ENCODE data around the gene ZFP37. TPM values are rescaled to one million over a fixed set of nuclear protein-coding genes. Genes with fewer than 3 reads are reported as not detected.
A peak's percentile ranks its signal among the peaks of the same experiment; 100 is the strongest.

Gene ZFP37
- total RNA-seq, 2 donors from 2014 or later: 1.2 to 2.1 TPM

- Mint-ChIP-seq H3K4me3 (no peak overlapping the region), H3K27ac (no peak overlapping the region), H3K4me1 (ENCODE audit: low read depth) (no peaks in the 10 kb centered on the region), H3K9me3 (peaks cover 28 to 36% of the 10 kb centered on the region in 2 donors), H3K27me3 (ENCODE audit: low read depth) (no peaks in the 10 kb centered on the region), H3K36me3 (ENCODE audit: insufficient read depth in 2 of 2) (peaks cover 35 to 63% of the 10 kb centered on the region in 2 donors)
- no peak for DNase-seq
- no peak for ATAC-seq (replicated peaks in 1 of 2)
These were observed 13.5 kb downstream of the ZFP37 start for GRCh38 chr9:113042884-113043657.

- Mint-ChIP-seq H3K36me3 (ENCODE audit: insufficient read depth in 2 of 2) (peaks cover 2 to 12% of the 10 kb centered on the region in 2 donors), H3K27ac (no peak overlapping the region), H3K4me1 (ENCODE audit: low read depth) (no peaks in the 10 kb centered on the region), H3K4me3 (no peak overlapping the region), H3K27me3 (ENCODE audit: low read depth) (no peaks in the 10 kb centered on the region), H3K9me3 (peaks cover 21 to 25% of the 10 kb centered on the region in 2 donors)
- no peak for ATAC-seq (replicated peaks in 1 of 2)
- no peak for DNase-seq
These were observed 30.3 kb downstream of the ZFP37 start for GRCh38 chr9:113026200-113026599.

- H3K4me1 Mint-ChIP-seq (ENCODE audit: low read depth): no peaks in the 10 kb centered on the region
- H3K36me3 Mint-ChIP-seq (ENCODE audit: insufficient read depth in 2 of 2): peaks cover 7 to 14% of the 10 kb centered on the region in 2 donors
- peaks cover 12% of the 10 kb centered on the region for H3K27me3 Mint-ChIP-seq (ENCODE audit: low read depth)
- peaks cover 22 to 24% of the 10 kb centered on the region in 2 donors for H3K9me3 Mint-ChIP-seq
- ATAC-seq (replicated peaks in 1 of 2): no peak
- DNase-seq: no peak
- no peak overlapping the region for H3K27ac Mint-ChIP-seq
- H3K4me3 Mint-ChIP-seq: no peak overlapping the region
These were observed 38.3 kb downstream of the ZFP37 start for GRCh38 chr9:113018247-113018646.

- peaks cover 4 to 9% of the 10 kb centered on the region in 2 donors for H3K36me3 Mint-ChIP-seq (ENCODE audit: insufficient read depth in 2 of 2)
- H3K4me3 Mint-ChIP-seq: no peak overlapping the region
- no peak overlapping the region for H3K27ac Mint-ChIP-seq
- H3K4me1 Mint-ChIP-seq (ENCODE audit: low read depth): peaks cover 5% of the 10 kb centered on the region
- H3K9me3 Mint-ChIP-seq: peaks cover 11 to 14% of the 10 kb centered on the region in 2 donors
- ATAC-seq (replicated peaks in 1 of 2) (no peak), DNase-seq (no peak)
- H3K27me3 Mint-ChIP-seq (ENCODE audit: low read depth): peaks cover 26% of the 10 kb centered on the region
These were observed 44.0 kb downstream of the ZFP37 start for GRCh38 chr9:113012492-113012891.

DNA sequence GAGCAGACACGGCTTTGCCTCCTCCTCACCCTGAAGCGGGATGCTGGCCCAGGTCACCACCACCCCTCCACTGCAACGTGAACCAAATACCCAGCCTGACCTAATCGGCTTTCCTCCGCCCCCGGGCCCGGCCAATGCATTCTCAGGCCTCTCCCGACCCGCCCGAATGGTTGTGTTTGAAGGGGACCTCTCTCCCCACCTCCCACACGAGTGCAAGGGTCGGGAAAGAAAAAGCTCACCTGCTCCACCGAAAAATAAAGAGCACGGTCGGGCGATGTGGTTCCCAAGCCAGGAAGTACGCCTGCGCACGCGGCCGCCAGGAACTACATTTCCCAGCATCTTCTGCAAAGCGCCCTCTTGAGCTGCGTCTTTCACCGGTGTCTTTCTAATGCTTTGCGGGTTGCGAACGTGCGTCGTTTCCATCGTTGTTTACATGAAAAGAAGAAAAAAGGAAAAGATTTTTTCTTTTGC lies 44.6 kb downstream of the ZFP37 start, which contains the start of gene ZNF883:
Gene ZNF883 (minus strand): TSS at position 282 of the 471 bp plus-strand sequence.
- peak within 1 kb of the TSS; percentile 71 to 79 for H3K4me3 Mint-ChIP-seq
- H3K4me1 Mint-ChIP-seq (ENCODE audit: low read depth): peaks cover 5% of the 10 kb centered on the region
- DNase-seq: peak; percentile 23
- H3K9me3 Mint-ChIP-seq: peaks cover 13 to 14% of the 10 kb centered on the region in 2 donors
- peak in 1 of 2 donors; percentile 50 for ATAC-seq (replicated peaks in 1 of 2)
- peaks cover 4 to 10% of the 10 kb centered on the region in 2 donors for H3K36me3 Mint-ChIP-seq (ENCODE audit: insufficient read depth in 2 of 2)
- H3K27ac Mint-ChIP-seq: no peak within 1 kb of the TSS
- peaks cover 26% of the 10 kb centered on the region for H3K27me3 Mint-ChIP-seq (ENCODE audit: low read depth)

GRCh38 chr9:113005777-113006176 lies 50.7 kb downstream of the ZFP37 start:
- H3K36me3 Mint-ChIP-seq (ENCODE audit: insufficient read depth in 2 of 2): peaks cover 2 to 9% of the 10 kb centered on the region in 2 donors
- ATAC-seq (replicated peaks in 1 of 2): no peak
- no peaks in the 10 kb centered on the region for H3K27me3 Mint-ChIP-seq (ENCODE audit: low read depth)
- DNase-seq: no peak
- peaks cover 21 to 22% of the 10 kb centered on the region in 2 donors for H3K9me3 Mint-ChIP-seq
- H3K27ac Mint-ChIP-seq: no peak overlapping the region
- H3K4me3 Mint-ChIP-seq: no peak overlapping the region
- no peaks in the 10 kb centered on the region for H3K4me1 Mint-ChIP-seq (ENCODE audit: low read depth)

GRCh38 chr9:112997236-112997941 lies 59.1 kb downstream of the ZFP37 start:
- no peak overlapping the region for H3K27ac Mint-ChIP-seq
- H3K36me3 Mint-ChIP-seq (ENCODE audit: insufficient read depth in 2 of 2): peaks cover 24 to 43% of the 10 kb centered on the region in 2 donors
- no peaks in the 10 kb centered on the region for H3K27me3 Mint-ChIP-seq (ENCODE audit: low read depth)
- no peaks in the 10 kb centered on the region for H3K4me1 Mint-ChIP-seq (ENCODE audit: low read depth)
- peaks cover 35 to 37% of the 10 kb centered on the region in 2 donors for H3K9me3 Mint-ChIP-seq
- H3K4me3 Mint-ChIP-seq: no peak overlapping the region
- ATAC-seq (replicated peaks in 1 of 2) (no peak), DNase-seq (no peak)

Other genes starting within 250 kb of the ZFP37 start
- not detected for gene SLC46A2, start 165.8 kb downstream of the ZFP37 start, total RNA-seq
- gene ZNF883, start 44.5 kb downstream of the ZFP37 start, total RNA-seq: under 1 TPM; 0.49 to 0.89 TPM
- 1 to 10 TPM; 3.9 to 4.2 TPM for gene SLC31A2, start 94.3 kb upstream of the ZFP37 start, total RNA-seq
- 10 to 100 TPM; 24.7 to 26.0 TPM for gene FKBP15, start 164.6 kb upstream of the ZFP37 start, total RNA-seq
- gene SLC31A1, start 164.8 kb upstream of the ZFP37 start, total RNA-seq: 1 to 10 TPM; 7.9 to 8.8 TPM
- gene CDC26, start 218.8 kb upstream of the ZFP37 start, total RNA-seq: 10 to 100 TPM; 45.4 to 58.4 TPM
- 10 to 100 TPM; 34.0 to 49.0 TPM for gene PRPF4, start 218.9 kb upstream of the ZFP37 start, total RNA-seq
- under 1 TPM; 0.34 to 0.69 TPM for gene RNF183, start 246.7 kb upstream of the ZFP37 start, total RNA-seq

Measured in activated T-cell treated with anti-CD3 and anti-CD28 coated beads, Interleukin-2, amount 50 U/mL, for 72 hours (primary cell).